GM19193 (cell line): ENCODE results near the gene ACP4.

Experiments
- POLR2A ChIP-seq: IDR thresholded peaks from 4 replicates; pipeline ENCODE4 v1.6.1; 2011; ENCODE audit not compliant: insufficient read depth, insufficient read length; ENCODE audit errors: extremely low read depth

The ACP4 gene

DNA sequence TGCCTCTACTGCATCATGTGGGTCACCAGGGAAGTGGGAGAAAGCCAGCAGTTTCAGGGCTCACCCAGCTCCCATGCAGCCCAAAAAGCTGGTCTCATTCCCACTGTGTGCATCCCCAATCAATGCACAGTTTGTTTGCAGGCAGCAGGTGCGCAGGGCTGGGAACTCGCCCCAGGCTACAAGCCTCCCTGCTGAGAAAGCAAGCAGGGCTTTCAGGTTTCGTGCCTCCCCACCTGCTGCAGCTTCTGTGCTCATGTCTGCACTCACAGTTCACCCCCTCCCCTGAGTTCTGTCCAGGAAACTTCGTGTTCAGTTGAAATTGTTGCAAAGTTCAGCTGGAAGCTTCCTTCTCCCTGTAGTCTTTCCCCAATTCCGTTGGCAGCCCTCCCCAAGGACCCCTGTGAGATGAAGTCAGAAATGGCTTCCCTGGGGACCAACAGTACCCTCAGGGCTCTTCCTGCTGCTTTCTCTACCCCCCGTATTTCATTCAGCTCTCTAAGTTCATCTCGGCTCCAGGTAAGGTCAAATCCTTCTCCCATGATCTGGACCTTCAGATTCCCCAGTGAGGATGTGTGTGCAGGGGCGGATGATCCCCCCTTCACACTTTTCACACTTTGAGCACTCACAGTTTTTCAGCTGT is 54.2 kb downstream of the ACP4 start:
- no peak for TF ChIP-seq POLR2A
